ENCODE measurements around the gene ADCYAP1R1.

The ADCYAP1R1 gene

GRCh38 chr7:31080763-31081162, 28.7 kb downstream of the ADCYAP1R1 start:
- TF ChIP-seq CTCF (IDR thresholded peaks at IDR 0.05; ENCODE audit: low read depth, low read length), result no peak
- no peak for DNase-seq (ENCODE audit: low read depth in 2 of 2)
- H3K4me3 ChIP-seq (replicated peaks in 1 of 2; ENCODE audit: low read depth in 2 of 2, low read length in 2 of 2), result no peak overlapping the region

GRCh38 chr7:31082017-31082416, 29.9 kb downstream of the ADCYAP1R1 start:
- no peak for TF ChIP-seq CTCF (IDR thresholded peaks at IDR 0.05; ENCODE audit: low read depth, low read length)
- DNase-seq (ENCODE audit: low read depth in 2 of 2), result no peak
- no peak overlapping the region for H3K4me3 ChIP-seq (replicated peaks in 1 of 2; ENCODE audit: low read depth in 2 of 2, low read length in 2 of 2)

- H3K4me3 ChIP-seq (replicated peaks in 1 of 2; ENCODE audit: low read depth in 2 of 2, low read length in 2 of 2), result no peak overlapping the region
- no peak for DNase-seq (ENCODE audit: low read depth in 2 of 2)
- TF ChIP-seq CTCF (IDR thresholded peaks at IDR 0.05; ENCODE audit: low read depth, low read length), result no peak
These were observed 30.3 kb downstream of the ADCYAP1R1 start for GRCh38 chr7:31082447-31082846.

- no peak for DNase-seq (ENCODE audit: low read depth in 2 of 2)
- no peak for TF ChIP-seq CTCF (IDR thresholded peaks at IDR 0.05; ENCODE audit: low read depth, low read length)
- H3K4me3 ChIP-seq (replicated peaks in 1 of 2; ENCODE audit: low read depth in 2 of 2, low read length in 2 of 2), result no peak overlapping the region
These were observed 31.2 kb downstream of the ADCYAP1R1 start for GRCh38 chr7:31083210-31083786.

GRCh38 chr7:31084226-31084625, 32.1 kb downstream of the ADCYAP1R1 start:
- no peak overlapping the region for H3K4me3 ChIP-seq (replicated peaks in 1 of 2; ENCODE audit: low read depth in 2 of 2, low read length in 2 of 2)
- DNase-seq (ENCODE audit: low read depth in 2 of 2), result no peak
- TF ChIP-seq CTCF (IDR thresholded peaks at IDR 0.05; ENCODE audit: low read depth, low read length), result no peak

GRCh38 chr7:31087351-31087750, 35.2 kb downstream of the ADCYAP1R1 start:
- H3K4me3 ChIP-seq (replicated peaks in 1 of 2; ENCODE audit: low read depth in 2 of 2, low read length in 2 of 2), result no peak overlapping the region
- DNase-seq (ENCODE audit: low read depth in 2 of 2), result no peak
- TF ChIP-seq CTCF (IDR thresholded peaks at IDR 0.05; ENCODE audit: low read depth, low read length), result no peak

- TF ChIP-seq CTCF (IDR thresholded peaks at IDR 0.05; ENCODE audit: low read depth, low read length), result no peak
- DNase-seq (ENCODE audit: low read depth in 2 of 2), result no peak
- no peak overlapping the region for H3K4me3 ChIP-seq (replicated peaks in 1 of 2; ENCODE audit: low read depth in 2 of 2, low read length in 2 of 2)
These were observed 39.9 kb downstream of the ADCYAP1R1 start for GRCh38 chr7:31091924-31092434.

All from cardiac fibroblast (primary cell).